A549 (cell line): Measurements from ENCODE around the gene CACNA1H. TPM values are rescaled to one million over a fixed set of nuclear protein-coding genes. Genes with fewer than 3 reads are reported as not detected.
"Not testable (repeated sequence)": the region's sequence is repeated elsewhere in the genome, so short reads cannot be mapped to it uniquely, and the experiment has no call there.

Source experiments
- ATAC-seq, 2 experiments: fragments of 200-7000 bp in 1 of 2; fragments of >200 bp in 1 of 2; cut with Nextera tagmentation in 1 of 2; cut with Tn5 transposase in 1 of 2; 3 replicates each; pipeline versions ENCODE4 v1.8.0 to v1.9.1; 2018 to 2020; ENCODE audit warnings: mild to moderate bottlenecking in 1 of 2, moderate library complexity in 1 of 2
- CTCF ChIA-PET: fragments of 300-600 bp; sonication (Branson Sonifier 250); formaldehyde crosslinking; extraction: SDS; loops from one replicate; lab custom pipeline; 2021; ENCODE audit warnings: antibody characterized with exemption, inconsistent platforms; lab: Yijun Ruan, JAX
- POLR2A ChIA-PET: fragments of 350-600 bp; formaldehyde crosslinking; extraction: SDS; loops from one replicate; lab custom pipeline; 2021; ENCODE audit warnings: antibody characterized with exemption, inconsistent platforms; lab: Yijun Ruan, JAX
- DNase-seq, 2 experiments: peaks; one replicate each; pipeline versions ENCODE4 v3.0.0 to v3.0.0-alpha.2; 2011 to 2016; ENCODE audit warnings: low read depth in 1 of 2, low spot score in 1 of 2
- FAIRE-seq: peaks from 2 replicates; lab custom pipeline; 2011; peaks lifted over from hg19 to GRCh38; lab: Jason Lieb, UNC
- H3K27ac ChIP-seq, 2 experiments: fragments of >200 bp; sonication (Bioruptor Twin); formaldehyde crosslinking; 3 replicates each; pipeline ENCODE4 v1.5.1; 2016 to 2017
- H3K4me1 ChIP-seq: fragments of >200 bp; sonication (Bioruptor Twin); formaldehyde crosslinking; 3 replicates; pipeline ENCODE4 v1.6.1; 2016
- H3K4me2 ChIP-seq: fragments of >200 bp; sonication (Bioruptor Twin); formaldehyde crosslinking; 3 replicates; pipeline ENCODE4 v1.6.1; 2016
- H3K4me3 ChIP-seq: fragments of >200 bp; sonication (Bioruptor Twin); formaldehyde crosslinking; 3 replicates; pipeline ENCODE4 v1.5.1; 2016
- H3K9me3 ChIP-seq: fragments of >200 bp; sonication (Bioruptor Twin); formaldehyde crosslinking; 3 replicates; pipeline ENCODE4 v1.6.1; 2016
- MAFK ChIP-seq: fragments of 450-650 bp; IDR thresholded peaks from 2 replicates; pipeline ENCODE4 v1.6.1; 2014; ENCODE audit not compliant: partially characterized antibody
- WGBS: methylation state at CpG from one replicate; pipeline ENCODE4 v1.1.6; 2017; ENCODE audit errors: missing lambda C conversion rate; 5-methylcytosine and 5-hydroxymethylcytosine counted together
- polyA plus RNA-seq, 4 experiments: library from polyadenylated mRNA; depleted of rRNA in 3 of 4; stranded (reverse); fragments of >200 nt; fragmentation: RNase III in 1 of 4; extraction: RNeasy Plus Mini Kit Qiagen cat#74134 plus additional on column Dnase treatment in 1 of 4; gene quantifications; 2 replicates in 3 of 4; 3 replicates in 1 of 4; pipeline ENCODE4 v1.2.3, GENCODE V29; 2011 to 2017

The CACNA1H gene
- polyA plus RNA-seq, 2 of the 4 experiments (the other 2 are of a cell fraction), result 7.2 to 15.8 TPM

GRCh38 chr16:1225728-1226311, 72.9 kb downstream of the CACNA1H start:
- WGBS, result 71% methylated on average over 18 of the region's 24 CpGs
- CTCF ChIA-PET, result interaction anchor here (0.6 to 1.3 kb wide), 3 partner anchors 102 to 168 kb away, joined by 3 read pairs; no protein-coding TSS in a partner anchor
- peak overlapping the region; percentile 45 to 77; a peak in 4 of 6 replicates for H3K27ac ChIP-seq
- POLR2A ChIA-PET, FAIRE-seq, H3K4me3 ChIP-seq, DNase-seq, H3K9me3 ChIP-seq: not testable (repeated sequence)
- H3K4me1 ChIP-seq, result peaks cover 20% of the 10 kb centered on the region
- 0 out of 3 replicates have a peak overlapping the region, but pooled peaks have one; percentile 1 for H3K4me2 ChIP-seq
- ATAC-seq, result peak in 1 of 2 experiments; percentile 50; a peak in 3 of 6 replicates
- TF ChIP-seq MAFK, result peak; percentile 60

GRCh38 chr16:1226692-1227091, 73.8 kb downstream of the CACNA1H start:
- FAIRE-seq, H3K4me3 ChIP-seq, H3K4me2 ChIP-seq, POLR2A ChIA-PET, H3K9me3 ChIP-seq, ATAC-seq, H3K27ac ChIP-seq, DNase-seq: not testable (repeated sequence)
- CTCF ChIA-PET, result interaction anchor here (0.6 kb wide), 1 partner anchor 103 kb away, joined by 3 read pairs; no protein-coding TSS in a partner anchor
- WGBS, result 75% methylated on average over 3 of the region's 14 CpGs
- H3K4me1 ChIP-seq, result peaks cover 13% of the 10 kb centered on the region

GRCh38 chr16:1228227-1228626, 75.3 kb downstream of the CACNA1H start:
- POLR2A ChIA-PET, ATAC-seq, H3K4me2 ChIP-seq, H3K4me3 ChIP-seq, DNase-seq, H3K9me3 ChIP-seq, H3K27ac ChIP-seq, CTCF ChIA-PET, FAIRE-seq: not testable (repeated sequence)
- 65% methylated on average over 5 of the region's 7 CpGs for WGBS
- peaks cover 13% of the 10 kb centered on the region for H3K4me1 ChIP-seq

GRCh38 chr16:1229476-1229875, 76.6 kb downstream of the CACNA1H start:
- H3K9me3 ChIP-seq, H3K4me2 ChIP-seq, CTCF ChIA-PET, DNase-seq, H3K27ac ChIP-seq, POLR2A ChIA-PET, H3K4me3 ChIP-seq, ATAC-seq, FAIRE-seq: not testable (repeated sequence)
- WGBS, result 95% methylated on average over 4 of the region's 13 CpGs
- H3K4me1 ChIP-seq, result peaks cover 13% of the 10 kb centered on the region

GRCh38 chr16:1230084-1230470, 77.2 kb downstream of the CACNA1H start, which contains the start of gene TPSB2:
Gene TPSB2, minus strand, starts transcription at chr16:1230184. Its CDS starts 233 bp downstream, at chr16:1229951.
- peaks cover 11% of the 10 kb centered on the region for H3K4me1 ChIP-seq
- H3K27ac ChIP-seq, H3K4me2 ChIP-seq, DNase-seq, CTCF ChIA-PET, H3K9me3 ChIP-seq, FAIRE-seq, H3K4me3 ChIP-seq, POLR2A ChIA-PET: not testable (repeated sequence)
- no CpG with 5 or more reads among the region's 11 CpGs for WGBS
- ATAC-seq, result 0 out of 6 replicates have a peak, but pooled peaks of 1 of the 2 experiments have one; percentile 2

GRCh38 chr16:1230471-1231212, 77.7 kb downstream of the CACNA1H start:
- CTCF ChIA-PET, DNase-seq, POLR2A ChIA-PET, H3K4me1 ChIP-seq, H3K27ac ChIP-seq, H3K4me3 ChIP-seq, FAIRE-seq, H3K9me3 ChIP-seq, H3K4me2 ChIP-seq: not testable (repeated sequence)
- WGBS, result 70% methylated on average over 15 of the region's 17 CpGs
- ATAC-seq, result 0 out of 6 replicates have a peak, but pooled peaks of 1 of the 2 experiments have one; percentile 1

GRCh38 chr16:1231301-1231700, 78.4 kb downstream of the CACNA1H start:
- H3K4me1 ChIP-seq, POLR2A ChIA-PET, CTCF ChIA-PET, H3K4me2 ChIP-seq, FAIRE-seq, H3K27ac ChIP-seq, DNase-seq, ATAC-seq, H3K9me3 ChIP-seq, H3K4me3 ChIP-seq: not testable (repeated sequence)
- 69% methylated on average over 3 of the region's 7 CpGs for WGBS

GRCh38 chr16:1232049-1232748, 79.3 kb downstream of the CACNA1H start:
- ATAC-seq, result peak; percentile 56 to 83
- not testable (repeated sequence) for DNase-seq

GRCh38 chr16:1236659-1237058, 83.8 kb downstream of the CACNA1H start:
- H3K9me3 ChIP-seq, H3K27ac ChIP-seq, DNase-seq, H3K4me1 ChIP-seq, CTCF ChIA-PET, H3K4me2 ChIP-seq, POLR2A ChIA-PET, FAIRE-seq, H3K4me3 ChIP-seq: not testable (repeated sequence)
- no CpG with 5 or more reads among the region's 29 CpGs for WGBS
- ATAC-seq, result peak; percentile 33 to 58; a peak in 4 of 6 replicates

More at GRCh38 chr16:1232049-1232748, 79.3 kb downstream of the CACNA1H start:
- H3K4me1 ChIP-seq, FAIRE-seq, H3K27ac ChIP-seq, H3K9me3 ChIP-seq, H3K4me2 ChIP-seq, CTCF ChIA-PET, H3K4me3 ChIP-seq, POLR2A ChIA-PET: not testable (repeated sequence)
- WGBS, result no CpG with 5 or more reads among the region's 47 CpGs
